KOPT-K1 (cell line): Measurements from ENCODE around the gene MUC3A.
"Not testable (repeated sequence)": the region's sequence is repeated elsewhere in the genome, so short reads cannot be mapped to it uniquely, and the experiment has no call there.

Experiments used
- H3K27ac ChIP-seq: fragments of 200-600 bp; sonication (generic); 2 replicates; pipeline ENCODE4 v1.5.1; 2016; ENCODE audit warnings: antibody characterized with exemption, mild to moderate bottlenecking, low read depth, low read length; ENCODE audit not compliant: poor library complexity, severe bottlenecking
- H3K36me3 ChIP-seq: fragments of 200-600 bp; sonication (generic); 2 replicates; pipeline ENCODE4 v1.5.1; 2017; ENCODE audit warnings: antibody characterized with exemption, mild to moderate bottlenecking, low read length, moderate library complexity; ENCODE audit not compliant: insufficient read depth
- H3K9me3 ChIP-seq: fragments of 200-600 bp; sonication (generic); 2 replicates; pipeline ENCODE4 v1.5.1; 2017; ENCODE audit warnings: antibody characterized with exemption, low read length, mild to moderate bottlenecking; ENCODE audit not compliant: insufficient read depth, poor library complexity, severe bottlenecking

The MUC3A gene

GRCh38 chr7:100974021-100974420, 24.7 kb downstream of the MUC3A start:
- H3K9me3 ChIP-seq: no peaks in the 10 kb centered on the region
- H3K36me3 ChIP-seq: no peaks in the 10 kb centered on the region
- no peak overlapping the region for H3K27ac ChIP-seq

- H3K27ac ChIP-seq: no peak overlapping the region
- H3K36me3 ChIP-seq: no peaks in the 10 kb centered on the region
- no peaks in the 10 kb centered on the region for H3K9me3 ChIP-seq
Observed at GRCh38 chr7:100975371-100975821, 26.1 kb downstream of the MUC3A start.

- Histone ChIP-seq H3K36me3 (no peaks in the 10 kb centered on the region), H3K9me3 (no peaks in the 10 kb centered on the region), H3K27ac (no peak overlapping the region)
Observed at GRCh38 chr7:100978300-100978699, 29.0 kb downstream of the MUC3A start.

- H3K36me3 ChIP-seq: no peaks in the 10 kb centered on the region
- no peaks in the 10 kb centered on the region for H3K9me3 ChIP-seq
- no peak overlapping the region for H3K27ac ChIP-seq
Observed at GRCh38 chr7:100983451-100984187, 34.3 kb downstream of the MUC3A start.

DNA sequence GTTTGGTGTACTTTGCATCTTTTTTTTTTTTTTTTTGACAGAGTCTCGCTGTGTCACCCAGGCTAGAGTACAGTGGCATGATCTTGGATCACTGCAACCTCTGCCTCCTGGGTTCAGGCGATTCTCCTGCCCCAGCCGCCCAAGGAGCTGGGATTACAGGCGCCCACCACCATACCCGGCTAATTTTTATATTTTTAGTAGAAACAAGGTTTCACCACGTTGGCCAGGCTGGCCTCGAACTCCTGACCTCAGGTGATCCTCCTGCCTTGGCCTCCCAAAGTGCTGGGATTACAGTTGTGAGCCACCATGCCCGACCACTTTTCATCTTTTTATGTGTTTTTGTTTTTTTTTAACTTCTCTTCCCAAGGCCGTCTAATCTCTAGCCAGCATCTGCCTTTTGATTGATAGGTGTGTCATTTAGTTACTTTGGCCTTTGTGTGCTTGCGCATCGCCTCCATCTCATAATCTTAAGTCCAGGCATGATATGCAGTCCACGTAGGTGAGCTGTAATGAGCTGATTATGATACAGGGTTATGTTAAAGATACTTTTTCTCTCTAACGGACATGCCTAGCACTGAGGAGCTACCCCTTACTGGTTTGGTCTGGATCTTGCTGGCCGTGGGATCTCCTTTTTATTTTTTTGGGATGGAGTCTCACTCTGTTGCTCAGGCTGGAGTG, 35.0 kb downstream of the MUC3A start:
- H3K9me3 ChIP-seq, H3K36me3 ChIP-seq, H3K27ac ChIP-seq: not testable (repeated sequence)

DNA sequence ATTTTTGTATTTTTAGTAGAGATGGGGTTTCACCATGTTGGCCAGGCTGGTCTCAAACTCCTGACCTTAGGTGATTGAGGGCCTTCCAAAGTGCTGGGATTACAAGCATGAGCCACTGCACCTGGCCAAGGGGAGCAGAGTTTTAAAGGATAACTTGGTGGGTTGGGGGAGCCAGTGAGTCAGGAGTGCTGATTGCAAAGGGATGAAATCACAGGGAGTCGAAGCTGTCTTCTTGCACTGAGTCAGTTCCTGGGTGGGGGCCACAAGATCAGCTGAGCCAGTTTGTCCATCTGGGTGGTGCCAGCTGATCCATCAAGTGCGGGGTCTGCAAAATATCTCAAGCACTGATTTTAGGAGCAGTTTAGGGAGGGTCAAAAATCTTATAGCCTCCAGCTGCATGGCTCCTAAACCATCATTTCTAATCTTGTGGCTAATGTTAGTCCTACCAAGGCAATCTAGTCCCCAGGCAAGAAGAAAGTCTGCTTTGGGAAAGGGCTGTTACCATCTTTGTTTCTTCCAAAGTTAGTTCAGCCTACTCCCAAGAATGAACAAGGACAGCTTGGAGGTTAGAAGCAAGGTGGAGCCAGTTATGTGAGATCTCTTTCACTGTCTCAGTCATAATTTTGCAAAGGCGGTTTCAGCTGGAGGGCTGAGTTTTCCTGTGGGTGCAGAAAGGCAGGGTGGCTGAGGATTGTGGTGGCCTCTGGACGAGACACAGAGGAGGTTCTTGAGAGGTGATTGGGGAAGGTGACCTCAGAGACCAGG, 35.9 kb downstream of the MUC3A start:
- not testable (repeated sequence) for H3K27ac ChIP-seq, H3K36me3 ChIP-seq, H3K9me3 ChIP-seq

- Histone ChIP-seq H3K36me3 (no peaks in the 10 kb centered on the region), H3K9me3 (peaks cover 7% of the 10 kb centered on the region), H3K27ac (no peak overlapping the region)
Observed at GRCh38 chr7:100991631-100992030, 42.3 kb downstream of the MUC3A start.

DNA sequence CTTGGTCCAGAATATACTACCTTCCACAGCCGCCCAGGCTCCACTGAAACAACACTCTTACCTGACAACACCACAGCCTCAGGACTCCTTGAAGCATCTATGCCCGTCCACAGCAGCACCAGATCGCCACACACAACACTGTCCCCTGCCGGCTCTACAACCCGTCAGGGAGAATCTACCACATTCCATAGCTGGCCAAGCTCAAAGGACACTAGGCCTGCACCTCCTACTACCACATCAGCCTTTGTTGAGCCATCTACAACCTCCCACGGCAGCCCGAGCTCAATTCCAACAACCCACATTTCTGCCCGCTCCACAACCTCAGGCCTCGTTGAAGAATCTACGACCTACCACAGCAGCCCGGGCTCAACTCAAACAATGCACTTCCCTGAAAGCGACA, 42.9 kb downstream of the MUC3A start:
- not testable (repeated sequence) for H3K27ac ChIP-seq

GRCh38 chr7:100994671-100995070, 45.3 kb downstream of the MUC3A start:
- H3K9me3 ChIP-seq, H3K27ac ChIP-seq, H3K36me3 ChIP-seq: not testable (repeated sequence)

More for the DNA sequence above, 42.9 kb downstream of the MUC3A start:
- H3K36me3 ChIP-seq, H3K9me3 ChIP-seq: not testable (repeated sequence)

DNA sequence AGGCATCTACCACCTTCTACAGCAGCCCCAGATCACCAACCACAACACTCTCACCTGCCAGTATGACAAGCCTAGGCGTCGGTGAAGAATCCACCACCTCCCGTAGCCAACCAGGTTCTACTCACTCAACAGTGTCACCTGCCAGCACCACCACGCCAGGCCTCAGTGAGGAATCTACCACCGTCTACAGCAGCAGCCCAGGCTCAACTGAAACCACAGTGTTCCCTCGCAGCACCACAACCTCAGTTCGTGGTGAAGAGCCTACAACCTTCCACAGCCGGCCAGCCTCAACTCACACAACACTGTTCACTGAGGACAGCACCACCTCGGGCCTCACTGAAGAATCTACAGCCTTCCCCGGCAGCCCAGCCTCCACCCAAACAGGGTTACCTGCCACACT, 49.2 kb downstream of the MUC3A start:
- not testable (repeated sequence) for H3K9me3 ChIP-seq, H3K36me3 ChIP-seq, H3K27ac ChIP-seq

DNA sequence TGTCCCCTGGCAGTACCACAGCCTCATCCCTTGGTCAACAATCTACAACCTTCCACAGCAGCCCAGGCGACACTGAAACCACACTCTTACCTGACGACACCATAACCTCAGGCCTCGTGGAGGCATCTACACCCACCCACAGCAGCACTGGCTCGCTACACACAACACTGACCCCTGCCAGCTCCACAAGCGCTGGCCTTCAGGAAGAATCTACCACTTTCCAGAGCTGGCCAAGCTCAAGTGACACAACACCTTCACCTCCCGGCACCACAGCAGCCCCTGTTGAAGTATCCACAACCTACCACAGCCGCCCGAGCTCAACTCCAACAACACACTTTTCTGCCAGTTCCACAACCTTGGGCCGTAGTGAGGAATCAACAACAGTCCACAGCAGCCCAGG, 50.0 kb downstream of the MUC3A start:
- H3K9me3 ChIP-seq, H3K27ac ChIP-seq, H3K36me3 ChIP-seq: not testable (repeated sequence)

DNA sequence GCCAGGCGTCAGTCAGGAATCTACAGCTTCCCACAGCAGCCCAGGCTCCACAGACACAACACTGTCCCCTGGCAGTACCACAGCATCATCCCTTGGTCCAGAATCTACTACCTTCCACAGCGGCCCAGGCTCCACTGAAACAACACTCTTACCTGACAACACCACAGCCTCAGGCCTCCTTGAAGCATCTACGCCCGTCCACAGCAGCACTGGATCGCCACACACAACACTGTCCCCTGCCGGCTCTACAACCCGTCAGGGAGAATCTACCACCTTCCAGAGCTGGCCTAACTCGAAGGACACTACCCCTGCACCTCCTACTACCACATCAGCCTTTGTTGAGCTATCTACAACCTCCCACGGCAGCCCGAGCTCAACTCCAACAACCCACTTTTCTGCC, 50.7 kb downstream of the MUC3A start:
- not testable (repeated sequence) for H3K27ac ChIP-seq, H3K9me3 ChIP-seq, H3K36me3 ChIP-seq

- H3K27ac ChIP-seq, H3K36me3 ChIP-seq, H3K9me3 ChIP-seq: not testable (repeated sequence)
Observed at GRCh38 chr7:101002333-101002732, 53.0 kb downstream of the MUC3A start.

DNA sequence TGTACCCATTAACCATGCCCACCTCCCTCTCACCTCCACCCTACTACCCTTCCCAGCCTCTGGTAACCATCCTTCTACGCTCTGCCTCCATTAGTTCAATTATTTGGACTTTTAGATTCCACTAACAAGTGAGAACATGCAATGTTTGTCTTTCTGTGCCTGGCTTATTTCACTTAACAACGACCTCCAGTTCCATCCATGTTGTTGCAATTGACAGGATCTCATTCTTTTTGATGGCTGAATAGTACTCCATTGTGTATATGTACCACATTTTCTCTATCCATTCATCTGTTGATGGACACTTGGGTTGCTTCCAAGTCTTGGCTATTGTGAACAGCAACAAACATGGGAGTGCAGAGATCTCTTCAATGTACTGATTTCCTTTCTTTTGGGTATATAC, 58.0 kb downstream of the MUC3A start:
- H3K36me3 ChIP-seq, H3K27ac ChIP-seq, H3K9me3 ChIP-seq: not testable (repeated sequence)

GRCh38 chr7:101009629-101010028, 60.3 kb downstream of the MUC3A start:
- H3K9me3 ChIP-seq: no peaks in the 10 kb centered on the region
- H3K27ac ChIP-seq: no peak overlapping the region
- no peaks in the 10 kb centered on the region for H3K36me3 ChIP-seq
